ENCODE data around the gene PCMTD2.

The PCMTD2 gene

DNA sequence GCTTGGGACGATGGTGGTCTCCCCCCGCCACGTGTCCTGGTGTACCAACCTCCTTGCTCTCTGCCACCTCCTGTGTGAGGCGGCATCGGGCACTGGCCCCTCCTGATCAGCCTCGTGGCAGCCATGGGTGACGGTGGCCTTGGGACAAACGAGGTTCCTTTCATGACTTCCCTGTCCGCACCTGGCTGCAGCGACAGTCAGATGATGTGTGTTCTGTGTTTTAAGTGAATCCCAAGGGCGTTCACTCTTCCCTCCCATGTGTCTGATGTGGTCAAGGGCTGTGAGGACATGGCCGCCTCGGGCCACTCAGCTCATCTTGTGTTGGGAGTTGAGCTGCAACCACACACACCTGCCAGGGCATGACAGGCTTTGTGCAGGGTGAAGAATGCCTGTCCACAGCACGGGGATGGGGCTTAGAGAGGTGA, 30.4 kb upstream of the PCMTD2 start:
- Histone ChIP-seq H4K20me1 (ENCODE audit: insufficient read depth) (no peaks in the 10 kb centered on the region), H3K9ac (no peak overlapping the region), H3K4me1 (ENCODE audit: low read depth, poor library complexity, severe bottlenecking) (no peaks in the 10 kb centered on the region), H3K79me2 (ENCODE audit: insufficient read depth, low read depth) (no peaks in the 10 kb centered on the region), H3K4me3 (IDR thresholded peaks at IDR 0.05; ENCODE audit: insufficient read depth, low read depth, low read length) (no peak overlapping the region), H2AFZ (ENCODE audit: low read depth) (no peak overlapping the region), H3K27ac (no peak overlapping the region), H3K4me2 (no peak overlapping the region), H3K36me3 (ENCODE audit: insufficient read depth) (no peaks in the 10 kb centered on the region), H3K27me3 (ENCODE audit: insufficient read depth, low read depth) (peaks cover 98% of the 10 kb centered on the region)
- TF ChIP-seq CTCF (conservative IDR thresholded peaks at IDR 0.05; ENCODE audit: low read depth, low read length), result no peak

DNA sequence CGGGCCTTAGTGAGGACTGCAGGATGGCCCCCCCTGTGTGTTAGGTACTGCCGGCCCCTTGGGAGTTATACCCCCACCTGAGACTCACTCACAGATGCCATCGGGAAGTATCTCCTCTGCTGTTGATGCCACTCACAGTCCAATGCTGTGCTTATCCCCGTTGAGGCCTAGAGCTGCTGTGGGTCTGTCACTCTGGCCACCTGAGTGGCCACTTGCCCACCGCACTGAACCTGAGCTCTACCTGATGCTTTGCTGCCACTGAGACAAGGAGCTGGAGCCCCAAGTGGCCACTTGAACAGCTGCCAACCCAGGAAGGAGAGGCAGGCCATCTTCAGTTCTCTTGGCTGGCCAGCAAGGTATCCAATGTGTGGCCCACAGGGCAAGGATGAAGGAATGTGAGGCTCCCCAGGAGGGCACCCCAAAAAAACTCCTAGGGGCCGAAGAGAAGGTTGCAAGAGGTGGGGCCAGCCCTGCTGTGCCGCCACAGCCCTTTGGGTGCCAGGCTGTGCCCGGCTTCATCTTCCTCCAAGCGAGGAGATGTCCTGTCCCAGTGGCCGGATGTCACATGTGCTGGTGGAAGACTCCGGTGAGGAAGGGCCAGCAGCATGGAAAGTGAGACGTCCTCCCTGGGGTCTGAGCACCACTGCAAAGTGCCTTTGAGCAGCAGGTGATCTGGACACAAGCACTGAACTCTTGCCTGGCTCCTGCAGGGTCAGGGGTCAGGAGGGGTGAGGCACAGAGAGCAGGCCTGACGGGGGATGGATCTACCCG, 29.5 kb upstream of the PCMTD2 start:
- H3K79me2 ChIP-seq (ENCODE audit: insufficient read depth, low read depth), result no peaks in the 10 kb centered on the region
- H3K9ac ChIP-seq, result no peak overlapping the region
- H3K4me2 ChIP-seq, result no peak overlapping the region
- no peaks in the 10 kb centered on the region for H3K4me1 ChIP-seq (ENCODE audit: low read depth, poor library complexity, severe bottlenecking)
- no peak overlapping the region for H2AFZ ChIP-seq (ENCODE audit: low read depth)
- H3K36me3 ChIP-seq (ENCODE audit: insufficient read depth), result no peaks in the 10 kb centered on the region
- H3K27me3 ChIP-seq (ENCODE audit: insufficient read depth, low read depth), result peaks cover 98% of the 10 kb centered on the region
- no peak overlapping the region for H3K4me3 ChIP-seq (IDR thresholded peaks at IDR 0.05; ENCODE audit: insufficient read depth, low read depth, low read length)
- no peak overlapping the region for H3K27ac ChIP-seq
- H4K20me1 ChIP-seq (ENCODE audit: insufficient read depth), result no peaks in the 10 kb centered on the region
- no peak for TF ChIP-seq CTCF (conservative IDR thresholded peaks at IDR 0.05; ENCODE audit: low read depth, low read length)

GRCh38 chr20:64226686-64227580, 28.6 kb upstream of the PCMTD2 start:
- H3K9ac ChIP-seq, result no peak overlapping the region
- no peaks in the 10 kb centered on the region for H3K4me1 ChIP-seq (ENCODE audit: low read depth, poor library complexity, severe bottlenecking)
- no peak overlapping the region for H3K4me3 ChIP-seq (IDR thresholded peaks at IDR 0.05; ENCODE audit: insufficient read depth, low read depth, low read length)
- H3K27me3 ChIP-seq (ENCODE audit: insufficient read depth, low read depth), result peaks cover 98% of the 10 kb centered on the region
- H3K4me2 ChIP-seq, result no peak overlapping the region
- no peaks in the 10 kb centered on the region for H3K79me2 ChIP-seq (ENCODE audit: insufficient read depth, low read depth)
- TF ChIP-seq CTCF (conservative IDR thresholded peaks at IDR 0.05; ENCODE audit: low read depth, low read length), result no peak
- H4K20me1 ChIP-seq (ENCODE audit: insufficient read depth), result no peaks in the 10 kb centered on the region
- H3K36me3 ChIP-seq (ENCODE audit: insufficient read depth), result no peaks in the 10 kb centered on the region
- no peak overlapping the region for H2AFZ ChIP-seq (ENCODE audit: low read depth)
- no peak overlapping the region for H3K27ac ChIP-seq

DNA sequence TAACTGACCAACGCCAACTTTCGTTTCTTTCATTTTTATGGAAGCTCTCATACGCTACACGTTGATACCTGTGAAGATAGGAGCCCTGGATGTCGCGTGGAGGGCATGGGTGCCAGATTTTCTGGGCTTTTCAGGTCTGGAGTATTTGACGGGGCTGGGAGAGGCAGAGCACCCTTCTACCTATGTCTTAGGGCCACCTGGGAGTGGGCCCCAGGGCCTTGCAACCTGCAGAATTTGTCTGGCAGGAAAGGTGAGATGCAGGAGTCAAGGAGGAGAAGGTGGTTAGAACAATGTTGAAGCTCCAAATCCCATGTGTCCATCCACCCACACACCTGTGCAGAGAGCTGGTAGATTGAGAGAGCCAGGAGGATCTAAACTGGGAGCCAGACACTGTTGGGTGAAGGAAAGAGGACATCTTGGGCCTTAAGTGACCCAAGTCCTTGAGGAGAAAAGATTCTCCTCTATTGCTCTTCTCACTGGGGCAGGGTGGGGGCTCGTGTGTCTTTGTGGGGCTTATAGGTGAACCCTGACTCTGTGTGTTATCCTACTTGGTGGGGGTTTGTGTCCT, 27.4 kb upstream of the PCMTD2 start:
- Histone ChIP-seq H3K4me2 (no peak overlapping the region), H3K27ac (no peak overlapping the region), H3K4me1 (ENCODE audit: low read depth, poor library complexity, severe bottlenecking) (no peaks in the 10 kb centered on the region), H4K20me1 (ENCODE audit: insufficient read depth) (no peaks in the 10 kb centered on the region), H3K36me3 (ENCODE audit: insufficient read depth) (no peaks in the 10 kb centered on the region), H3K9ac (no peak overlapping the region), H2AFZ (ENCODE audit: low read depth) (no peak overlapping the region), H3K27me3 (ENCODE audit: insufficient read depth, low read depth) (peaks cover 96% of the 10 kb centered on the region), H3K79me2 (ENCODE audit: insufficient read depth, low read depth) (no peaks in the 10 kb centered on the region), H3K4me3 (IDR thresholded peaks at IDR 0.05; ENCODE audit: insufficient read depth, low read depth, low read length) (no peak overlapping the region)
- TF ChIP-seq CTCF (conservative IDR thresholded peaks at IDR 0.05; ENCODE audit: low read depth, low read length), result no peak

Measured in KMS-11 (cell line).